HepG2 (cell line): ENCODE results near the gene TOP2A. TPM values are rescaled to one million over a fixed set of nuclear protein-coding genes. Genes with fewer than 3 reads are reported as not detected.
A peak's percentile ranks its signal among the peaks of the same experiment; 100 is the strongest.

Experiments
- ATF7 ChIP-seq, 2 experiments: fragments of 450-650 bp in 1 of 2; sonication (generic) in 1 of 2; formaldehyde crosslinking in 1 of 2; IDR thresholded peaks; 2 replicates each; pipeline versions ENCODE4 v1.4.0 to v1.6.1; 2016 to 2020; ENCODE audit warnings: antibody characterized with exemption in 1 of 2, mild to moderate bottlenecking in 1 of 2, missing genetic modification reagents in 1 of 2
- BRCA1 ChIP-seq: sonication (generic); formaldehyde crosslinking; IDR thresholded peaks from 2 replicates; pipeline ENCODE4 v1.4.0; 2020; ENCODE audit warnings: missing genetic modification reagents
- FOXA3 ChIP-seq: IDR thresholded peaks from 2 replicates; pipeline ENCODE4 v1.6.1; 2016; ENCODE audit warnings: missing genetic modification reagents, missing compliant biosample characterization
- GFI1 ChIP-seq: sonication (generic); formaldehyde crosslinking; IDR thresholded peaks from 2 replicates; pipeline ENCODE4 v1.5.0; 2020; ENCODE audit warnings: missing genetic modification reagents, mild to moderate bottlenecking, borderline replicate concordance
- HDAC2 ChIP-seq: sonication (generic); formaldehyde crosslinking; IDR thresholded peaks from 2 replicates; pipeline ENCODE4 v1.4.0; 2020; ENCODE audit warnings: missing genetic modification reagents
- HNF4A ChIP-seq: sonication (generic); formaldehyde crosslinking; IDR thresholded peaks from 2 replicates; pipeline ENCODE4 v1.4.0; 2020; ENCODE audit warnings: missing genetic modification reagents
- HOXD1 ChIP-seq: sonication (generic); formaldehyde crosslinking; IDR thresholded peaks from 2 replicates; pipeline ENCODE4 v1.5.0; 2020; ENCODE audit warnings: missing genetic modification reagents
- KDM2A ChIP-seq: sonication (generic); formaldehyde crosslinking; IDR thresholded peaks from 2 replicates; pipeline ENCODE4 v1.4.0; 2020; ENCODE audit warnings: low read depth, missing genetic modification reagents, borderline replicate concordance
- LCORL ChIP-seq, 2 experiments: fragments of 450-650 bp in 1 of 2; sonication (generic) in 1 of 2; formaldehyde crosslinking in 1 of 2; IDR thresholded peaks; 2 replicates each; pipeline versions ENCODE4 v1.5.0 to v1.6.1; 2017 to 2020; ENCODE audit warnings: antibody characterized with exemption in 1 of 2, missing genetic modification reagents in 1 of 2
- MAF1 ChIP-seq: sonication (generic); formaldehyde crosslinking; IDR thresholded peaks from 2 replicates; pipeline ENCODE4 v1.5.0; 2020; ENCODE audit warnings: missing genetic modification reagents, borderline replicate concordance
- MAFG ChIP-seq: sonication (generic); formaldehyde crosslinking; IDR thresholded peaks from 2 replicates; pipeline ENCODE4 v1.5.1; 2020; ENCODE audit warnings: mild to moderate bottlenecking, missing genetic modification reagents
- MEIS2 ChIP-seq: sonication (generic); formaldehyde crosslinking; IDR thresholded peaks from 2 replicates; pipeline ENCODE4 v1.9.0; 2021; ENCODE audit warnings: mild to moderate bottlenecking, missing genetic modification reagents
- NR3C1 ChIP-seq: sonication (generic); formaldehyde crosslinking; IDR thresholded peaks from 2 replicates; pipeline ENCODE4 v1.4.0; 2020; ENCODE audit warnings: missing genetic modification reagents
- PAWR ChIP-seq: sonication (generic); formaldehyde crosslinking; IDR thresholded peaks from 2 replicates; pipeline ENCODE4 v1.4.0; 2020; ENCODE audit warnings: missing genetic modification reagents, mild to moderate bottlenecking, borderline replicate concordance
- PHF8 ChIP-seq: sonication (generic); formaldehyde crosslinking; IDR thresholded peaks from 2 replicates; pipeline ENCODE4 v1.5.0; 2020; ENCODE audit warnings: missing genetic modification reagents
- POLR2A ChIP-seq, 2 experiments: IDR thresholded peaks; 2 replicates each; pipeline ENCODE4 v1.6.1; 2011; ENCODE audit warnings: low read depth in 2 of 2, low read length in 2 of 2, mild to moderate bottlenecking in 1 of 2, moderate library complexity in 1 of 2; ENCODE audit not compliant: insufficient read depth in 1 of 2
- YEATS4 ChIP-seq: sonication (generic); formaldehyde crosslinking; IDR thresholded peaks from 2 replicates; pipeline ENCODE4 v1.4.0; 2020; ENCODE audit warnings: missing genetic modification reagents, borderline replicate concordance
- ZBTB20 ChIP-seq: sonication (generic); formaldehyde crosslinking; IDR thresholded peaks from 2 replicates; pipeline ENCODE4 v1.8.1; 2023; ENCODE audit warnings: missing genetic modification reagents, low read depth, mild to moderate bottlenecking, borderline replicate concordance
- ZNF224 ChIP-seq: sonication (generic); formaldehyde crosslinking; IDR thresholded peaks from 2 replicates; pipeline ENCODE4 v1.5.0; 2020; ENCODE audit warnings: mild to moderate bottlenecking, missing genetic modification reagents
- ZNF354B ChIP-seq: sonication (generic); formaldehyde crosslinking; IDR thresholded peaks from 2 replicates; pipeline ENCODE4 v1.8.0; 2022; ENCODE audit warnings: mild to moderate bottlenecking, missing genetic modification reagents
- ZNF562 ChIP-seq: sonication (generic); formaldehyde crosslinking; IDR thresholded peaks from 2 replicates; pipeline ENCODE4 v1.8.0; 2022; ENCODE audit warnings: missing genetic modification reagents, borderline replicate concordance
- ZNF614 ChIP-seq: IDR thresholded peaks from 2 replicates; pipeline ENCODE4 v1.6.1; 2018; ENCODE audit warnings: missing biosample characterization, missing genetic modification reagents, inconsistent platforms, borderline replicate concordance
- ZNF790 ChIP-seq: sonication (generic); formaldehyde crosslinking; IDR thresholded peaks from 2 replicates; pipeline ENCODE4 v1.8.0; 2022; ENCODE audit warnings: missing genetic modification reagents, mild to moderate bottlenecking, borderline replicate concordance
- polyA plus RNA-seq, 8 experiments: library from polyadenylated mRNA; depleted of rRNA in 3 of 8; stranded (reverse) in 7 of 8; unstranded in 1 of 8; fragments of >200 nt; fragmentation: Illumina TruSeq in 4 of 8; extraction: Trizol in 4 of 8; gene quantifications; 2 replicates each; pipeline versions ENCODE4 v1.2.1 to v1.2.3, GENCODE V29; 2011 to 2016; ENCODE audit warnings: low read depth in 4 of 8, missing spikeins in 1 of 8, mixed read lengths in 1 of 8; ENCODE audit not compliant: insufficient read depth in 1 of 8
- total RNA-seq, 5 experiments: library from RNA; depleted of rRNA; stranded (reverse); fragments of >200 nt; fragmentation: Illumina TruSeq; extraction: Trizol; gene quantifications; 2 replicates each; pipeline ENCODE4 v1.2.3, GENCODE V29; 2016; ENCODE audit warnings: low read depth in 1 of 5
- TF ChIP-seq, protein P1 (sequence below): sonication (generic); formaldehyde crosslinking; IDR thresholded peaks from 2 replicates; pipeline ENCODE4 v1.4.0; 2020; ENCODE audit warnings: missing genetic modification reagents, borderline replicate concordance
- TF ChIP-seq, protein P2 (sequence below): fragments of 450-650 bp; IDR thresholded peaks from 2 replicates; pipeline ENCODE4 v1.6.1; 2017
- TF ChIP-seq, protein P3 (sequence below): sonication (generic); IDR thresholded peaks from 2 replicates; pipeline ENCODE4 v1.6.1; 2016; ENCODE audit warnings: low read depth, borderline replicate concordance
- TF ChIP-seq, protein P4 (sequence below): sonication (generic); formaldehyde crosslinking; IDR thresholded peaks from 2 replicates; pipeline ENCODE4 v1.4.0; 2020; ENCODE audit warnings: missing genetic modification reagents

Gene TOP2A
- total and polyA plus RNA-seq, 2 of the 13 experiments (the other 11 are each of a cell fraction or from before 2014, with no cell fraction given) = 108 to 327 TPM

DNA sequence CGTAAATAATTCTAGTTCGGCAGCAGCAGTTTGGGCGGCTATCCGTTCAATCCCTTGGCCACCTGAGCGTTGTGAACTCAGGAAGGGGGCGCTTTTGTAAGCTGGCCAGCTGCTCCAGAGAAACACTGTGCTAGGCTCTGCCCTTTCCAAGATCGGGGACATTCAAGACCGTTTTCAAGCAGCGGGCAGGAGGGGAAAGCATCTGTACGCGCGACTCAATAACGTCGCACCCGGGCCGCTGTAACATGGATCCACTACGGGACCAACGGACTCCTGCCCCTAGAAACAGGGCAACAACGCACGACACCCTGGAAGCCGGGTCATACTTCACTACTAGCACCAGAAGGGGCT lies 463 bp downstream of the TOP2A start (continued):
- TF ChIP-seq ATF7 (IDR thresholded peaks at IDR 0.05) (no peak), ATF7 (CRISPR knock-in tag; IDR thresholded peaks at IDR 0.05) (no peak), ZNF562 (CRISPR knock-in tag) (no peak), ZBTB20 (CRISPR knock-in tag) (no peak), ZNF224 (CRISPR knock-in tag) (0 out of 2 replicates have a peak, but pooled peaks have one; percentile 10), KDM2A (CRISPR knock-in tag) (peak; percentile 18; the same call in 1 of the 2 replicates), NR3C1 (no peak), MAF1 (CRISPR knock-in tag) (no peak), MAFG (CRISPR knock-in tag) (no peak), PAWR (no peak), HDAC2 (CRISPR knock-in tag) (0 out of 2 replicates have a peak, but pooled peaks have one; percentile 8), HOXD1 (CRISPR knock-in tag) (no peak), PHF8 (no peak), FOXA3 (no peak), HNF4A (CRISPR knock-in tag) (no peak), GFI1 (CRISPR knock-in tag) (peak; percentile 29; the same call in 1 of the 2 replicates), ZNF790 (CRISPR knock-in tag) (no peak), YEATS4 (CRISPR knock-in tag) (no peak), ZNF354B (CRISPR knock-in tag) (no peak), LCORL (IDR thresholded peaks at IDR 0.05) (no peak), LCORL (CRISPR knock-in tag; IDR thresholded peaks at IDR 0.05) (peak; percentile 40; the same call in 1 of the 2 replicates), MEIS2 (no peak), BRCA1 (no peak), ZNF614 (0 out of 2 replicates have a peak, but pooled peaks have one; percentile 10), POLR2A (IDR thresholded peaks at IDR 0.05; ENCODE audit: insufficient read depth in 1 of 2, low read depth in 2 of 2, low read length in 2 of 2) (no peak)
- TF ChIP-seq, protein P1, sequence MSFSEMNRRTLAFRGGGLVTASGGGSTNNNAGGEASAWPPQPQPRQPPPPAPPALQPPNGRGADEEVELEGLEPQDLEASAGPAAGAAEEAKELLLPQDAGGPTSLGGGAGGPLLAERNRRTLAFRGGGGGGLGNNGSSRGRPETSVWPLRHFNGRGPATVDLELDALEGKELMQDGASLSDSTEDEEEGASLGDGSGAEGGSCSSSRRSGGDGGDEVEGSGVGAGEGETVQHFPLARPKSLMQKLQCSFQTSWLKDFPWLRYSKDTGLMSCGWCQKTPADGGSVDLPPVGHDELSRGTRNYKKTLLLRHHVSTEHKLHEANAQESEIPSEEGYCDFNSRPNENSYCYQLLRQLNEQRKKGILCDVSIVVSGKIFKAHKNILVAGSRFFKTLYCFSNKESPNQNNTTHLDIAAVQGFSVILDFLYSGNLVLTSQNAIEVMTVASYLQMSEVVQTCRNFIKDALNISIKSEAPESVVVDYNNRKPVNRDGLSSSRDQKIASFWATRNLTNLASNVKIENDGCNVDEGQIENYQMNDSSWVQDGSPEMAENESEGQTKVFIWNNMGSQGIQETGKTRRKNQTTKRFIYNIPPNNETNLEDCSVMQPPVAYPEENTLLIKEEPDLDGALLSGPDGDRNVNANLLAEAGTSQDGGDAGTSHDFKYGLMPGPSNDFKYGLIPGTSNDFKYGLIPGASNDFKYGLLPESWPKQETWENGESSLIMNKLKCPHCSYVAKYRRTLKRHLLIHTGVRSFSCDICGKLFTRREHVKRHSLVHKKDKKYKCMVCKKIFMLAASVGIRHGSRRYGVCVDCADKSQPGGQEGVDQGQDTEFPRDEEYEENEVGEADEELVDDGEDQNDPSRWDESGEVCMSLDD (CRISPR knock-in tag) = 0 out of 2 replicates have a peak, but pooled peaks have one; percentile 37
- TF ChIP-seq, protein P2, sequence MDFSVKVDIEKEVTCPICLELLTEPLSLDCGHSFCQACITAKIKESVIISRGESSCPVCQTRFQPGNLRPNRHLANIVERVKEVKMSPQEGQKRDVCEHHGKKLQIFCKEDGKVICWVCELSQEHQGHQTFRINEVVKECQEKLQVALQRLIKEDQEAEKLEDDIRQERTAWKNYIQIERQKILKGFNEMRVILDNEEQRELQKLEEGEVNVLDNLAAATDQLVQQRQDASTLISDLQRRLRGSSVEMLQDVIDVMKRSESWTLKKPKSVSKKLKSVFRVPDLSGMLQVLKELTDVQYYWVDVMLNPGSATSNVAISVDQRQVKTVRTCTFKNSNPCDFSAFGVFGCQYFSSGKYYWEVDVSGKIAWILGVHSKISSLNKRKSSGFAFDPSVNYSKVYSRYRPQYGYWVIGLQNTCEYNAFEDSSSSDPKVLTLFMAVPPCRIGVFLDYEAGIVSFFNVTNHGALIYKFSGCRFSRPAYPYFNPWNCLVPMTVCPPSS = no peak
- TF ChIP-seq, protein P3, sequence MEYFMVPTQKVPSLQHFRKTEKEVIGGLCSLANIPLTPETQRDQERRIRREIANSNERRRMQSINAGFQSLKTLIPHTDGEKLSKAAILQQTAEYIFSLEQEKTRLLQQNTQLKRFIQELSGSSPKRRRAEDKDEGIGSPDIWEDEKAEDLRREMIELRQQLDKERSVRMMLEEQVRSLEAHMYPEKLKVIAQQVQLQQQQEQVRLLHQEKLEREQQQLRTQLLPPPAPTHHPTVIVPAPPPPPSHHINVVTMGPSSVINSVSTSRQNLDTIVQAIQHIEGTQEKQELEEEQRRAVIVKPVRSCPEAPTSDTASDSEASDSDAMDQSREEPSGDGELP = peak; percentile 82; the same call in 1 of the 2 replicates
- TF ChIP-seq, protein P4, sequence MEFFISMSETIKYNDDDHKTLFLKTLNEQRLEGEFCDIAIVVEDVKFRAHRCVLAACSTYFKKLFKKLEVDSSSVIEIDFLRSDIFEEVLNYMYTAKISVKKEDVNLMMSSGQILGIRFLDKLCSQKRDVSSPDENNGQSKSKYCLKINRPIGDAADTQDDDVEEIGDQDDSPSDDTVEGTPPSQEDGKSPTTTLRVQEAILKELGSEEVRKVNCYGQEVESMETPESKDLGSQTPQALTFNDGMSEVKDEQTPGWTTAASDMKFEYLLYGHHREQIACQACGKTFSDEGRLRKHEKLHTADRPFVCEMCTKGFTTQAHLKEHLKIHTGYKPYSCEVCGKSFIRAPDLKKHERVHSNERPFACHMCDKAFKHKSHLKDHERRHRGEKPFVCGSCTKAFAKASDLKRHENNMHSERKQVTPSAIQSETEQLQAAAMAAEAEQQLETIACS (CRISPR knock-in tag) = no peak
